HepG2 (cell line): ENCODE data around the gene CDHR5.

Source experiments
- KLF15 ChIP-seq: sonication (generic); formaldehyde crosslinking; IDR thresholded peaks from 2 replicates; pipeline ENCODE4 v1.8.1; 2023; ENCODE audit warnings: borderline replicate concordance, mild to moderate bottlenecking, inconsistent platforms, missing genetic modification reagents, mixed read lengths
- NCOA1 ChIP-seq: sonication (generic); formaldehyde crosslinking; IDR thresholded peaks from 2 replicates; pipeline ENCODE4 v1.9.0; 2021; ENCODE audit warnings: missing genetic modification reagents
- NR2F2 ChIP-seq: IDR thresholded peaks from 2 replicates; pipeline ENCODE4 v1.6.1; 2012; ENCODE audit warnings: low read depth, inconsistent platforms, borderline replicate concordance
- POLR2AphosphoS5 ChIP-seq: IDR thresholded peaks from 2 replicates; pipeline ENCODE4 v1.6.1; 2012; ENCODE audit warnings: low read depth, low read length
- SUZ12 ChIP-seq: fragments of 150-350 bp; IDR thresholded peaks from 2 replicates; pipeline ENCODE4 v1.6.1; 2014; ENCODE audit warnings: low read depth, low read length
- ZNF580 ChIP-seq: IDR thresholded peaks from 2 replicates; pipeline ENCODE4 v1.6.1; 2016; ENCODE audit warnings: low read depth, borderline replicate concordance
- TF ChIP-seq, protein P1 (sequence below): sonication (generic); formaldehyde crosslinking; IDR thresholded peaks from 2 replicates; pipeline ENCODE4 v1.5.0; 2020; ENCODE audit warnings: mild to moderate bottlenecking, missing genetic modification reagents, moderate library complexity
- TF ChIP-seq, protein P2 (sequence below), 2 experiments: fragments of 450-650 bp in 1 of 2; sonication (generic) in 1 of 2; formaldehyde crosslinking in 1 of 2; IDR thresholded peaks; 2 replicates each; pipeline versions ENCODE4 v1.6.1 to v1.8.0; 2016 to 2022; ENCODE audit warnings: antibody characterized with exemption in 1 of 2, mild to moderate bottlenecking in 1 of 2, missing genetic modification reagents in 1 of 2
- TF ChIP-seq, protein P3 (sequence below): sonication (generic); IDR thresholded peaks from 2 replicates; pipeline ENCODE4 v1.6.1; 2016; ENCODE audit warnings: low read depth, borderline replicate concordance

- TF ChIP-seq NCOA1 (no peak), SUZ12 (no peak), ZNF580 (no peak), KLF15 (no peak), NR2F2 (no peak), POLR2AphosphoS5 (no peak)
- TF ChIP-seq, protein P1, sequence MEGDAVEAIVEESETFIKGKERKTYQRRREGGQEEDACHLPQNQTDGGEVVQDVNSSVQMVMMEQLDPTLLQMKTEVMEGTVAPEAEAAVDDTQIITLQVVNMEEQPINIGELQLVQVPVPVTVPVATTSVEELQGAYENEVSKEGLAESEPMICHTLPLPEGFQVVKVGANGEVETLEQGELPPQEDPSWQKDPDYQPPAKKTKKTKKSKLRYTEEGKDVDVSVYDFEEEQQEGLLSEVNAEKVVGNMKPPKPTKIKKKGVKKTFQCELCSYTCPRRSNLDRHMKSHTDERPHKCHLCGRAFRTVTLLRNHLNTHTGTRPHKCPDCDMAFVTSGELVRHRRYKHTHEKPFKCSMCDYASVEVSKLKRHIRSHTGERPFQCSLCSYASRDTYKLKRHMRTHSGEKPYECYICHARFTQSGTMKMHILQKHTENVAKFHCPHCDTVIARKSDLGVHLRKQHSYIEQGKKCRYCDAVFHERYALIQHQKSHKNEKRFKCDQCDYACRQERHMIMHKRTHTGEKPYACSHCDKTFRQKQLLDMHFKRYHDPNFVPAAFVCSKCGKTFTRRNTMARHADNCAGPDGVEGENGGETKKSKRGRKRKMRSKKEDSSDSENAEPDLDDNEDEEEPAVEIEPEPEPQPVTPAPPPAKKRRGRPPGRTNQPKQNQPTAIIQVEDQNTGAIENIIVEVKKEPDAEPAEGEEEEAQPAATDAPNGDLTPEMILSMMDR (CRISPR knock-in tag): no peak
- TF ChIP-seq, protein P2, sequence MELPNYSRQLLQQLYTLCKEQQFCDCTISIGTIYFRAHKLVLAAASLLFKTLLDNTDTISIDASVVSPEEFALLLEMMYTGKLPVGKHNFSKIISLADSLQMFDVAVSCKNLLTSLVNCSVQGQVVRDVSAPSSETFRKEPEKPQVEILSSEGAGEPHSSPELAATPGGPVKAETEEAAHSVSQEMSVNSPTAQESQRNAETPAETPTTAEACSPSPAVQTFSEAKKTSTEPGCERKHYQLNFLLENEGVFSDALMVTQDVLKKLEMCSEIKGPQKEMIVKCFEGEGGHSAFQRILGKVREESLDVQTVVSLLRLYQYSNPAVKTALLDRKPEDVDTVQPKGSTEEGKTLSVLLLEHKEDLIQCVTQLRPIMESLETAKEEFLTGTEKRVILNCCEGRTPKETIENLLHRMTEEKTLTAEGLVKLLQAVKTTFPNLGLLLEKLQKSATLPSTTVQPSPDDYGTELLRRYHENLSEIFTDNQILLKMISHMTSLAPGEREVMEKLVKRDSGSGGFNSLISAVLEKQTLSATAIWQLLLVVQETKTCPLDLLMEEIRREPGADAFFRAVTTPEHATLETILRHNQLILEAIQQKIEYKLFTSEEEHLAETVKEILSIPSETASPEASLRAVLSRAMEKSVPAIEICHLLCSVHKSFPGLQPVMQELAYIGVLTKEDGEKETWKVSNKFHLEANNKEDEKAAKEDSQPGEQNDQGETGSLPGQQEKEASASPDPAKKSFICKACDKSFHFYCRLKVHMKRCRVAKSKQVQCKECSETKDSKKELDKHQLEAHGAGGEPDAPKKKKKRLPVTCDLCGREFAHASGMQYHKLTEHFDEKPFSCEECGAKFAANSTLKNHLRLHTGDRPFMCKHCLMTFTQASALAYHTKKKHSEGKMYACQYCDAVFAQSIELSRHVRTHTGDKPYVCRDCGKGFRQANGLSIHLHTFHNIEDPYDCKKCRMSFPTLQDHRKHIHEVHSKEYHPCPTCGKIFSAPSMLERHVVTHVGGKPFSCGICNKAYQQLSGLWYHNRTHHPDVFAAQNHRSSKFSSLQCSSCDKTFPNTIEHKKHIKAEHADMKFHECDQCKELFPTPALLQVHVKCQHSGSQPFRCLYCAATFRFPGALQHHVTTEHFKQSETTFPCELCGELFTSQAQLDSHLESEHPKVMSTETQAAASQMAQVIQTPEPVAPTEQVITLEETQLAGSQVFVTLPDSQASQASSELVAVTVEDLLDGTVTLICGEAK (IDR thresholded peaks at IDR 0.05): no peak
- TF ChIP-seq, protein P2 (CRISPR knock-in tag; IDR thresholded peaks at IDR 0.05): no peak
- TF ChIP-seq, protein P3, sequence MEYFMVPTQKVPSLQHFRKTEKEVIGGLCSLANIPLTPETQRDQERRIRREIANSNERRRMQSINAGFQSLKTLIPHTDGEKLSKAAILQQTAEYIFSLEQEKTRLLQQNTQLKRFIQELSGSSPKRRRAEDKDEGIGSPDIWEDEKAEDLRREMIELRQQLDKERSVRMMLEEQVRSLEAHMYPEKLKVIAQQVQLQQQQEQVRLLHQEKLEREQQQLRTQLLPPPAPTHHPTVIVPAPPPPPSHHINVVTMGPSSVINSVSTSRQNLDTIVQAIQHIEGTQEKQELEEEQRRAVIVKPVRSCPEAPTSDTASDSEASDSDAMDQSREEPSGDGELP: no peak
Observed at GRCh38 chr11:606245-606644, 18.5 kb downstream of the CDHR5 start.
